VCaP (cell line): Measurements from ENCODE around the gene TTLL11.

Experiments used
- H3K27ac ChIP-seq: fragments of 450-650 bp; 2 replicates; pipeline ENCODE4 v1.5.1; 2017
- CTCF ChIP-seq: fragments of 450-650 bp; conservative IDR thresholded peaks from 2 replicates; pipeline ENCODE4 v1.5.1; 2017; ENCODE audit warnings: mild to moderate bottlenecking, moderate library complexity

The TTLL11 gene

DNA sequence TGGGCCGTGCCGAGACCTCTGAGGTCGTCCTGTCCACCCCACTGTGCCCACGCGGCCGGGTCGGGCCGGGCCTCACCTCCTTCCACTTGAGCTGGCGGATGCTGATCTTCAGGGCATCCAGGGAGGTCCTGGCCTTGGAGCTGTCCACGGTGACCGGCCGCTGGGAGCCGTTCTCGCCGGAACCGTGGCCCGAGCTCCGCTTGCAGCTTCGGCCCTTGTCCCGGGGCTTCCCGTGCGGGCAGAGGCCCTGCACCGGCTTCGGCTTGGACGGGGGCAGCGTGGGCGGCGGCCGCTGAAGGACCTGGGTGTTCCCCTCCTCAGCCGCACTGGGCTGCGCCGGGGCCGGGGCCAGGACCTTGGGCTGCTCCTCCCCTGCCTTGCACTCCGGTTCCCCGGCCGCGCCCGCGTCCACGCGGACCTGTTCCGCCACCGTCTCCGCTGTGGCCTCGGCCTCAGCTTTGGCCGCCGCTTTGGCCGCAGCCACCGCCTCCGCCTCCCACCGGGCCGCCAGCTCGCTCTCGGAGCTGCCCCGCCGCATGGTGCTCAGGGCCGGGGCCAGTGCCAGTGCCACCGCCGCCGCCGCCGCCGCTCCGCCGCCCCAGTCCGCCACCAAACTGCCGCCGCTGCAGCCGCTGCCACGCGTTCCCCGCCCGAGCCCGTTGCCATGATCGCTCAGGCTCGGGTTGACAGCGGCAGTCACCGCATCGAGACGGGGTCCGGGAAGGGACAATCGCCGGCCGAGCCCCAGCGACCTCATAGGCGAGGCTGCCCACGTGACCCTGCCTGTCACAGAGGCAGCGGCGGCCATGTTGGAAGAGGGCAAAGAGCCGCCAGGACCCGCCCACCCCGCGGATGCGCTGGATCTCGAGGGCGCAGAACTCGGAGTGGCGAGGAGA is at the start of gene TTLL11:
Gene TTLL11, minus strand, starts transcription at position 698 of the 896 bp plus-strand sequence. Its CDS starts 160 bp downstream, at position 538.
- TF ChIP-seq CTCF, result no peak
- H3K27ac ChIP-seq, result peak within 1 kb of the TSS; percentile 78

DNA sequence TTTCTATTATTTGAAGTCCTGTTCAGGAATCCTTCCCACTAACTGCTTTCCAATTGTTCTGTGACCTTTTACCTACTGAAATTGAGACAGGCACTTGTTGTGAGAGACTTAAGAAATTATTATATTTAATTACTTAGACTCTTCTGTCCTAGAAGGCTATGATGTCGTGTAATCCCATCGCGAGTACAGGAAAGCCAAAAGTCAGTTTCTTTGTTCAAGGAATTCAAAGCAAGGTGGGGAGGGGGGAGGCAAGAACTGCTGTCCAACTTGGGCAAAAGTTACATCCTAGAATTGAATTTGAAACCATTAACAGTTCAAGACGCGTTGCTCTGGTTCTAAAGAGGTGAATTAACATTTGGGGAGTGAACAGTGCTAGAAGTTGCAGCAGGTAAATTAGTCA is 48.6 kb upstream of the TTLL11 start:
- no peak for TF ChIP-seq CTCF
- no peak overlapping the region for H3K27ac ChIP-seq

DNA sequence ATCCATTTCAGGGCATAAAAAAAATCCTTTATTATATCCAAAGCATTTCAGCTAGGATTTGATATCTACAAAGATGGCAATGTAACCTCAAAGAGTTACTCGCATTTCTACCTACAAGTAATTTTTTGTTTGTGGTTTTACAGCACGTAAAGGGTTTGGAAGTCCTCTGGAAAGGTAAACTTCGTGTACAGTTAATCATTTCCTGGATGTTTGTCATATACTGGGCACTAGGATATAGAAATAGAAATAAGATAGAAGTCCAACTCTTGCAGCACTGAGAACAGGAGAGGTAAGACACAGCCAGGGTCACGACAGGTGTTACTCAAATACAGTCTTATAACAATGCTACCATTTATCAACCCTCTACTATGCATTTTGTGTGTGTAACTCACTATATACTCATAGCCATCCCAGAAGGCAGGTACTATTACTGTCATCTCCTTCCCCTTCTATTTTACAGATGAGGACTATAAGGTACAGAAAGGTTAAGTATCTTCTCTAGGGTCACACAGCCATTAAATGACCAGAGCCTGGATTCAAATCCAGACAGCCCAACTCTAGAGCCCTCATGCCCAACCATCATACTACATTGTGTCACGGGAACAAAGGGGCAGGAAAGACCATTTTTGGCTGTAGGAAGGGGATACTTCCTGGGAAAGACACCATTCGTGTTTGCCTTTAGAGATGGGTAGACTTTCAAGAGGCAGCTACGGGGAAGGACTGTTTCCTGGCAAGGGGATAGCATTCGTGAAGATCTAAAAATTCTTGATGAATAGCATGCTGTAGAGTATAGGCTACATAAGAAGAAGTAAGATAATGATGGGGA is 47.5 kb upstream of the TTLL11 start:
- no peak overlapping the region for H3K27ac ChIP-seq
- no peak for TF ChIP-seq CTCF

GRCh38 chr9:122138560-122139268 is 45.6 kb upstream of the TTLL11 start:
- TF ChIP-seq CTCF, result no peak
- no peak overlapping the region for H3K27ac ChIP-seq

- no peak for TF ChIP-seq CTCF
These were observed 42.4 kb upstream of the TTLL11 start for GRCh38 chr9:122135529-122135859.

DNA sequence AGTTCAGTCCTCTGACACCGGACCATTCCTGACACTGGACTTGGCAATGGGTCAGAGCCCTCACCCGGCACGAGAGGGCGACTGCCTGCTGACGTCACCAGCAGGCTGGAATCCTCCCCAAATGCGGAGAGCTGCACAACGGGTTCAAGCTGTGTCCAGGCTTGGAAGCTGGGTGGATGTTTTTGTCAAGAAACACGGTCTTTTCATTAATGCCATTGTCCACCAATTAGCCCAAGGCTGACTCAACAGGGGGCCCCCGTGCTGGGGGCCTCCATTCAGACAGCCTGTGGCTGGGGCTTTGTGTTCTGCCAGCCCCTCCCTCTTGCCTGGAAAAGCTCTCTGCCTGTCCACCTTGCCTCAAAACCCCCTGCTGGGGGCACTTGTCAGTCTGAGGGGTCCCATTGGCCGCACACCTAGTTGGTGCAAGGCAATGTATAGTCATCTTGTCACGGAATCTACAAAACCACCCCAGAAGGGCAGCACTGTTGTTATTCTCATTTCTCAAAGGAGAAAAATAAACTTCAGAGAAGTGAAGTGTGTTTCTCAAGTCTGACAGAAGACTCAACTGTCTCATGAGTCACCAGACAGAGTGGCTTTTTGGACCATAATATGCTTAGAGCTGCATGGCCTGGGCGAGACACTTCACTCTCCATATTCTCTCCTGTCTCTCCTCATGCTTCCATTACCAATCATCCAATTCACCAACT is 41.9 kb upstream of the TTLL11 start:
- H3K27ac ChIP-seq, result no peak overlapping the region
- no peak for TF ChIP-seq CTCF

More at GRCh38 chr9:122135529-122135859, 42.4 kb upstream of the TTLL11 start:
- H3K27ac ChIP-seq, result no peak overlapping the region
